Pons (tissue), 1 donor: ENCODE measurements around the gene WASF1.

ENCODE experiments used
- DNase-seq: peaks from one replicate; pipeline ENCODE4 v3.0.0-alpha.2; 2016; ENCODE audit warnings: low spot score

WASF1 gene

DNA sequence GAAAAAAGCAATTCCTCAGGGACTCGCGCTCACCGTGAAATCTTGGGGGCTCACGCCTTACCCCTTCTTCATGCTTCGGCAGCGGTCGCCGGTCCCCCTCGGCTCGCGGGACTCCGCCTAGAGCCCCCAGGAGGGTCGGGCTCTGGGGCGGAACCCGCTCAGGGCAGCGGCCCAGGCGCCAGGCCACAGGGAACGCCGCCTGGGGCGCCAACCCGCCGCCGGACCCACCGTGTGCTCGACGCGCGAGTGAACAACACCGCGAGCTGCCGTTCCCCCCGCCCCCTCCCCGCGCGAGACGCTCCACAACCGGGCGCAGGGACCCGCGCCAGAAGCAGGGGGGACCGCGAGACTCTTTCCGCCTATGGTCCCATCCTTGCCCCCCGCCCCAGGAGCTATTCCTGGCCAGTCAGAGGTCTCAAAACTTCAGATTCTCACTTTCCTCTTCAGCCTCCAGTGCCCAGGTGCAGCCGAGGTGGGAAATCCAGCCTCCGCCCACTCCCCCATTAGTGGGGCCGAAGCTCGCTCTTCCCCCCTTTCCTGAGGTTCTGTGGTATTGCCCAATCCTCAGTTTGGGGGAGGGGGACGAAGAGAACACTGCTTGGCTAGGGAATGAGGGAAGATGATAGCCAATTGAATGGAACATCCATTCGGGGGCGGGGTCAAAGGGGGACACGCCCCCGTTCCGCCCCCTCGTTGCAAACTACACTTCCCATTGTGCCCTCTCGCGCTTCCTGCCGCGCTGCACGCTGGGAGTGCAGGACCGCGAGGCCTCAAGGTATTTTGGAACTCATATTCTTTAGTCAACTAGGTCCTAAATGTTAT lies at the start of gene WASF1:
TSS of gene WASF1 (minus strand) at position 265 of the 822 bp plus-strand sequence. CDS start 52,069 bp downstream, outside the sequence.
- DNase-seq: peak; percentile 99

DNA sequence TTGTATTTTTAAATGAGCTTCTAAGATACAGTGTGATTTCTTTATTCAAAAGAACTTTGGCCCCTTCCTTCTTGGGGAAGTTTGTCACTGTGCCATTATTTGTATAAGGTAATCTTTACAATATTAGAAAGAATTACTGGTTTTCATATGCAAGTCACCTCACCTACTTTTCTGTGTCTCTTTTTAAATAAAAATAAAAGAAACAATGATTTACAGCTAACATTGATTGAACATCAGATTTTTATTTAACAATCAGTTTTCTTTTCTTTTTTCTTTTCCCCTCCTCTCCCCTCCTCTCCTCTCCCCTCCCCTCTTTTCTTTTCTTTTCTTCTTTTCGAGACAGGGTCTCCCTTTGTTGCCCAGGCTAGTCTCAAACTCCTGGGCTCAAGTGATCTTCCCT lies 46.8 kb upstream of the WASF1 start:
- no peak for DNase-seq

DNA sequence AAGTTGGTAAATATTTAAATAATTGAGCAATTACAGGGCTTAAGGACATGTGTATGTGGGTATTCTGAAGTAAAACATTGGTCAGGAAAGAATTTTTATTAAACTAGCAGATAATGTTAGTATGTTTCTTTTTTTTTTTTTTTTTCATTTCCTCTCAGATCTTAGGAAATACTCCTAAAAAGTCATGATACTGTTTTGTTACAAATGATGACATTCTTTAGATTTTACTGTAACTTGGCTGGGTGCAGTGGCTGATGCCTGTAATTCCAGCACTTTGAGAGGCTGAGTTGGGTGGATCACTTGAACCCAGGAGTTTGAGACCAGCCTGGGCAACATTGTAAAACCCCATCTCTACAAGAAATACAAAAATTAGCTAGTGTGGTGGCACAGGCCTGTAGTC lies 42.3 kb upstream of the WASF1 start:
- DNase-seq: no peak

DNA sequence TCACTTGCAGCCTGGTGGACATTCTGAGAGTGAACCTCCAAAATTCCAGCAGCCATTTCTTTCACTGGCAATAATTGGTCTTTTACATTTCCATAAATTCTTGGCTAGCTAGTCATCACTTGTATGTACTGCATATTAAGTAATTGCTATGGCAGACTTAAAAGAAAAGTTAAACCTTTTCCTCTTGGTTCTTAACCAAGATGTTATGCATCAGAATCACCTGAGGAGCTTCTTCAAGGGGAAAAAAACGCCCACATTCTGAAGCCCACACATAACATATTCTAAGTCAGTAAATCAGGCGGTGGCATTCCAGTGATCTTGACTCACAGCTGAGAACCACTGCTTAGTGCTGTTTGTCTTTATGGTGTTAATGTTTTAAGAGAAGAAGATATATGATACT lies 37.8 kb upstream of the WASF1 start:
- no peak for DNase-seq

DNA sequence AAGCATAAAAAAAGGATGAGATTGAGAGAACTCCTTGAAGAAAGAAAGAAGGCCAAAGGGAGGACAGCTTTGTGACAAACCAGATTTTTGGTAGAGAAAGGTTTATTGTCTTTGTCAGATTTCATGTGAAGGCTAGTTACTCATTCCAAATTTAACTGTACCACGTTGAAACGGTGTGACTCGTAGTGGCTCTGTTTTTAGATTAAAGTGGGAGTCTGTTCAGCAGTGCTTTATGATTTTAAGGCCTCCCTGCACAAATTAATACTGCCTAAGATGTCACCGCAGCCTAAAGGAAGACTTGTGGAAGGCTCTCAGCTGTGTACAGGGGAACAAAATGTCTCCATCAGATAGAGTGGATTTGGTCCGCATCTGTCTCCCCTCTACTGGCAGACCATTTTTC lies 36.7 kb upstream of the WASF1 start:
- no peak for DNase-seq

DNA sequence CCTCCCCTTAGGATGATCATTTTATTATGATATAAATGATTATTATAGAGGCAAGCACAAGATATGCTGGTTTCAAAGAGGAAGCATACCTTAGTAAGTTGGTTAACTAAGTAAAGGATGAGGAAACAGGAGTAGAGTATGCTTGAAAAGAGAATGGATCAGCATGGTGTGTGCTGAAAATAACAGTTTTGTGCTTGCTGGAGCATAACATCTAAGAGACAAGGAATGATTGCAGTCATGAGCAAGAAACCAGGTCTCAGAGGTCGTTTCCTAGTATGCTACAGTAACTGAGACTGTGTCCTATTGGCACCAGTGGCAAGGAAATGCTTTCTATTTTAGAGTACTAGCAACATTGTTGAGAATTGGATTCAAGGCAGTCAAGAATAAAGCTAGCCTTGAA lies 34.9 kb upstream of the WASF1 start:
- no peak for DNase-seq

DNA sequence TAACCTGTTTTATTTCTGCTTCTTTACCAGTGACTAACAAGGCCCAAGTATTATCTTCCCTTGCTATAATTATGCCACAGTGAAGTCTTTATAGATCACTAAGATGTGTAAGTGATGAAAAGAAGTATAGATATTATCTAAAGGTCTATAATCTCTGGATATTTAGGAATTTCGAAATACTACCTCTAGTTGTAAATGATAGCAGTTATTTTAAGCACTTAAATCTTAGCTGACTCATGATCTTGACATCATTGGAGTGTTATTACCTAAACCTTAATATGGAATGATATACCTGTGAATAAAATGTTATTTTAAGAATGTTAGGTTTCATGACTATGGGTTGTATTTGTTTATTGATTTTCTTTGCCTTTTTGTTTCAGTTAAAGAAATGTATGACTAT lies 32.3 kb upstream of the WASF1 start:
- DNase-seq: no peak

DNA sequence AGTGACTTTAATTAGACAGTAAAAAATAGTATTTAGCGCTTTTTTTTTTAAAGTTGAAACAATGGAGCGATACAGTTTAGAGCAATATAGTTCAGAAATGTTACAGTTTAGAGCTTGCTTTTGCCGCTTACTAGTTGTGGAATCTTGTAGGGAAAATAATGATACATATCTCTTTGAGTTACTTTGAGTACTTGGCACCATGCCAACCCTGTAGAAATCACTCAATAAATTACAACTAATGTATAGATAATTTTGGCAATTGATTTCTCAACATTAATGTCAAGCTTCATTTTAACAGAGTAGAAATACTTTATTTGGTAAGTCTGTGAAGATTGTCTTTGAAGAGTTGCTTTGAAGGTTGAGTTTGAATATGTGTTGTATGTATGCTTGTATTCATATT lies 28.2 kb upstream of the WASF1 start:
- DNase-seq: no peak

DNA sequence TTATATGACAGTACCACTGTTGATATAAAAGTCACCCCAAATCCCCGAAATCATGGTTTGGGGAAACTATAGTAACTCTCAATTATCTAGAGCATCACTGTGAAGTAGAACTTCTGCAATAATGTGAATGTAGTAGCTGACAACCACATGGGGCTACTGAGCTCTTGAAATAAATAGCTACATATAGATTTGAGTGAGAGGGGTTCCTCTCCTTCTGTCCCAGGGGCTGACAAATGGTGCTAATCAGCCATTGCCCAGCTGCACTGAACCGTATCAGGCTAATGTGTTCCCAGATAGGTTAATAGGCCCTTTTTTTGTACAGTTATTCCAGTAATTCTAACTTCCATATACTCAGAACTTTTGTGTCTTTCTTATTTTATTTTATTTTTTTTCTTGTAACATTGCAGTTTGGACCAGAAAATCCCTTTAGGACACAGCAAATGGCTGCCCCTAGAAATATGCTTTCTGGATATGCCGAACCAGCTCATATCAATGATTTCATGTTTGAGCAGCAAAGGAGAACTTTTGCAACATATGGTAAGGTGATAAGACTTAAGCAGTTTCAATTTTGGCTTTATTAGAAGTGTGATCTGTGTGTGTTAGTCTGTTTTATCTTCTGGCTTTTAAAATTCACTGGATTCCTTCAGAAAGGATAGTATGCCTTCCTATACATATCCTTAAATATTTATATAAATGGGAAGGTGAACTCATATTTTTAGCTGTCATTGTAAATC lies 21.8 kb upstream of the WASF1 start:
- no peak for DNase-seq

DNA sequence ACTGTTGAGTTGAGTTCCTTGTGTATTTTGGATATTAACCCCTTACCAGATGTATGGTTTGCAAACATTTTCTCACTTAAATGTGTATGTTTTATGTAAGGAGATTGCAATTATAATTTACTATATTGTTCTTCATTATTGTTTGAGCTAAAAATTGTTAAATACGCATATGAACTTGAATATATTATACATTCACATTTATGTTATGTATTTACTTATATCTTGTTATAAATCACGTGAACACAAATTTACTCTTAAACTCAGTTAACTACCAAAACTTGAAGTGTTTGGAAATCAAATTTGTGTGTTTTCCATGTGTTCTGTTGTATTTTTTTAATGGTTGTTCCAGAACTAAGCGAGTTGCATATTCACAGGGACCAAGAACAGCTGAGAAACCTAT lies 19.1 kb upstream of the WASF1 start:
- no peak for DNase-seq

DNA sequence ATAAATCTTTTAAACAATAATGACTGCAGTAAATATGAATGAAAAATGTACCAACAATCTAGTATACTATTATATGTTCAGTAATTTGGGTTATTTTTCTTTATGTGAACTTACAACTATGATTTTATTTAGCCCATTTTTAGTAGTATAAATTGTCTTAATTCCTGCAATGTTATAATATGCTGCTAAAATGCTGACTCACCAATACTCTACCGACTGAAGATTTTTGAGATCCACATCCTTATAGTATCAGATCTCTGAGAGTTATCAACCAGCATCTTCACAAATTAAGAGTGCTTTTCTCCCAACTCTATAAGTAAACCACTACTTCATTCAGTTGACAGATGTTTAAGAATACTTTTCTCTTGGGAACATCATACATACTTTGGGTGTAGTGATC lies 17.4 kb upstream of the WASF1 start:
- no peak for DNase-seq

DNA sequence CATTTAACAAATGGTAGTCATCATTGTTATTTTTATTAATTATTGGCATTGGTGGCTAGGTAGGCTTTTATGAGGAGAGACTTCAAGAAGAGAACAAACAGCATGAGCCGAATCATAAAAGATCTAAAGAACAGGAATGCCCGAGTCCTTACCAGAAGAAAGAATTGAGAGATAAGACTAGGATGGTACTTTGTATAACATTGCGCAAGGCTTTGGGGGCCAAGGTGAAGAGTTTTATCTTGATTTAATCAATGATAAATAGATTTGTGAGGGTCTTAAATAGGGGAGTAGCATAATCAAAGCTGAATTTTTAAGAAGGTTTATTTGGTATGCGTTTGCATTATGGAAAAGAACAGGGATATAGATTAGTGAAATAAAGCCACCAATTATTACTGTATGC lies 16.2 kb upstream of the WASF1 start:
- DNase-seq: no peak

DNA sequence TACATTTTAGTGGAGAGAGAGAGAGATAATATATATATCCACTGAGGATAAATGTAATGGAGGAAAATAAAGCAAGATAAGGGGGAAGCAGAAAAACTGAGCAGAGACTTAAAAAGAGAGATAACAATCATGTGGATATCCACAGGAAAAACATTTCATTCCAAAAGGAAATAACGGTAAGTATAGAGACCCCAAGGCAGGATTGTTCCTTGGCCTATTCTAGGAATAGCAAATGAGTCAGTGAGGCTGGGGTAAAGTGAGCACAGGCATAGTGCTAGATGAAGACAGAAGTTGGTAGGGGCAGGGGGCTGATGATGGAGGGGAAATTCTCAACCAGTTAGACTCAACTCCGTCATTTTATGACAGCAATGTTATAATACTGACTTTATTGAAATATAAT lies 12.0 kb upstream of the WASF1 start:
- no peak for DNase-seq

DNA sequence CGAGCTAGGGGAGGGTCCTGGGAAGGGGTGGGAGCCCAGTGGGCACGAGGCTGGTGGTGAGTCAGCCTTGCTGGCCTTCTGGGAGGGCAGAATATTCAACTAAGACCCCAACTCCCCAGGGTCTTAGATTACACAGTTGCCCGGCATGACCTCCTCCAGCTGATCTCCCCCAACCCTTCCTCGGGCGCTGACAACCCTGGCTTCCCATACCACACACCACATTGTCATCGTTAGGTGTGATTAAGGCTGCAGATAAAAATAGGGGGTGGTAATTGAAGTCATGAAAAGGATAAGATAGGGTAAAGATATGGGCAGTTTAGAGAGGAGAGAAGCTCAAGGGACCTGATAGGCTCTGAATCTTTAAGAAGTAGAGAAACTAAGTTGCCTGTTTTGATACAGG lies 11.3 kb upstream of the WASF1 start:
- no peak for DNase-seq

DNA sequence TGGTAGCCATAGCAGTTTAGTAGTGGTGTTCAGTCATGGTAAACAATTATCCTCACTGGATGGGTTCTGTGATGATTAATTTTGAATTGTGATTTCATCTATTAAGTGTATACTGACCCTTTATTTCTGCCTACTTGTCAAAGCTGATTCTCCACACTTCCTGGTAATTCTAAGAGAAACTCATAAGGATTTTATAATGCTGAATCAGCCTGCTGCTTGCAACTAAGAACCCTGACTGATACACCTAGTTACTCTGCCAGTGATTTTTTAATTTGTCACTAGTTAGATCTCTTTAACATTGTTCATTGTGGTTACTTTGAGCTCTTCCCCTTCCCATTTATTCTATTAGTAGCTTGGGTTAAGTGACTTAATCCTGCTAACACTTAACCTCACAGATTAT lies 9.3 kb upstream of the WASF1 start:
- DNase-seq: no peak

DNA sequence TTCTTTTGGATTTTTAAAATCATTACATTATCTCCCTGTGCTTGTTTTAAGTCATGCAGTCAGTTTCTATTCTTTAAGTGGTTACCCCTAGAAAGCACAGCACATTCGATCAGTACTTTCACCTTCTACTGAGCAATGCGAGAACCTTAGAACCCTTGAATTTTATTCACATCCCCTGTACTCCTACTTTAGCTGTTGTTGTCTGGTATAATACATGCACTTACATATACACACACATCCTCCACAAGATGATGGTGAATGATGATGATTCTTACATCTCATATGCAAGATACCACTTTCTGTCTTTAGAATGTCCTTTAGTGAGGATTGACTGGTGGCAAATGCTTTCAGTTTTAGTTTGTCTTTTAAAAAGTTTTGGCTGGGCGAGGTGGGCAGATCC lies 6.4 kb upstream of the WASF1 start:
- no peak for DNase-seq

DNA sequence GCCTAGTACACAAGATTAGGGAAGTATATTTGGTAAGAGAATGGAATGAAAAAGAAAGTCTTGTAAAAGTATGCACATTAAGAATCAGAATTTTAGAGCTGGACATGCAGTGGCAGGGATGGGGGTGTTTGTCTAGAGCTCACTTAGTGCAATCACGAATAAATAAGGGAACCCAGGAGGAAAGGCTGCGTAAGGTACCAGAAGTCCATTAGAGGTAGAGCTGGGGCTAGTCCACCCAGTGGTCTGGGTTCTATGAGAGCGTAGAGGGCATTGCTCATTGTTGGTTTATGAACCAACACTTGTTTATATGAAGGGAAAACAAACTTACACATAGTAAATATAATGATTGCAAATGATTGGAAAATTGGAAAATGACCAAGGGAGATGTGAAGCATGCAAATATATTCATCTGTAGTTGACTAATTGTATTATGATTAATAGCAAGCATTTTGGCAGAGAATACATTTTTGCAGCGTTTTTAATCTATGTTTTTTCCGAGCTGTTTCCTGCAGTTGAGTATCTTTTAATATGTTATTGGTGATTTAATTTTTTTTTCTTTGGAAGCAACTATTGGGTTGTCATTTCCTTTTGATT lies 3.9 kb upstream of the WASF1 start:
- DNase-seq: no peak

DNA sequence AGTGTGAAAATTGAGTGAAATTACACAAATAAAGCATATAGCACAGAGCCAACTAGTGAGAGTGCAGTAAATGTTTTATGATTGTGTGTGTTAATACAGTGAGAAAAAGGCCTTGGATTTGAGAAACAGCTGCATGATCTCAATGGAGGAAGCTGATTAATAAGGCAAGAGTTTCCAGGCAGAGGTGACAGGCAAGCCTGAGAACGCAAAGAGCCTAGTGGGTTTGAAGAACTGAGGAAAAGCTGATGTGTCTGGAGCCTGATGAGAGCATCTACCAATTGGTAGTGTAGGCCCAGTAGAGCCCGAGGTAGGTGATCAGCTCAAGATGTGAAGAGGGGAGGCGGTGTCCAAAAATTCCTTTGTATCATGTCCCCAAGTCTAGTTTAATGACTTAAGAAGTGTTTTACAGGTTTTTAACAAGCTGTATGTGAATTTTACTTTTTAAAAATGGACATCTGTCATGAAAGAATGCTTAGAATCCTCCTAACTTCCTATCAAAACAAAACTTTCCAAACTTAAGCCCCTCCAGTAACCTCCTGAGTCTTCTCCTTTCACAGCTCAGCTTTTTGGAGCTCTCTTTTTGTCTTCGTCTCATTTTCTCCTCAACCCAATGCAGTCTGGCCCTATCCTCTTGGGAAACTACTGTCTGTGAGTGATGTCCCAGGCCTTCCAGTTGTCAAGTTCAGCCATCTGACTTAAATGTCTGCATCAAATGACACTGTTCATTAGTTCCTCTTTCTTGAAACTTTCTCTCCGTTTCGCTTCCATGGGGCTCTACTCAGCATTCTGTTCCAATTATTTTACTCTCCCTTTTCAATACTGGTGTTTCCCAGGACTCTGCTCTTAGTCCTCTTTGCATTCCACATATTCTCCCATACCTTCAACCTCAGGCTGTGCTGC lies 1.9 kb upstream of the WASF1 start:
- DNase-seq: peak; percentile 54

DNA sequence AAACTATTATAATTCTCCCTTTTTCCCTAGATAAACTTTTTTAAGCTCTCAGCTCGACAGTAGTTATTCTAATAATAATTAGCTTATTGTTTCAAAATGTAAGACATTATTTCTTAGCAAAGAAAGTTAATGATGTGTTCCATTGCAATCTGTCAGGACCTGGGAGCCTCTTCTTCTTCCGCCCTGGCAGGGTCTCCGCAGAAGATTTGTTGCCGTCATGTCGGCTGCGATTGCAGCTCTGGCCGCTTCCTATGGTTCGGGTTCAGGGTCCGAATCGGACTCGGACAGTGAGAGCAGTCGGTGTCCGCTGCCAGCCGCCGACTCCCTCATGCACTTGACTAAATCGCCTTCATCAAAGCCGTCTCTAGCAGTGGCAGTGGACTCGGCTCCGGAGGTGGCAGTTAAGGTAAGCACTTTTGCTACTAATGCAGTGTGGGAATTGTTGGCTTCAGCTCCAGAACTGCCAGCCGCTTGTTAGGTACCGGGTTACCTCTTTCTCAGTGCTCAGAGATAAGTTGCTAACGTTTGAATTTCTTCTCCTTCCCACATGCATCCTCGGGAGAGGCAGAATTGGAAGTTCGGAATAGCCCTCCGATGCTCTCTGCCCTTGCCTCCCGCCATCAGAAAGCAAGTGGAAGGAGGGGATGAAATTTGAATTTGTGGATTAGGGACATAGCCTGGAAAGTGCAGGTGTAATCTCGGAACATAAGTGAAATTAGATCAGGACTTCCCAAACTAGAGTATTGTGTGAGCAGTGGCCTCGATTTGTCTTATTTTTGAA lies 948 bp upstream of the WASF1 start, which contains the start of gene CDC40:
TSS of gene CDC40 (plus strand) at position 200 of the 781 bp plus-strand sequence. CDS start at position 218, 18 bp downstream.
- no peak for DNase-seq

DNA sequence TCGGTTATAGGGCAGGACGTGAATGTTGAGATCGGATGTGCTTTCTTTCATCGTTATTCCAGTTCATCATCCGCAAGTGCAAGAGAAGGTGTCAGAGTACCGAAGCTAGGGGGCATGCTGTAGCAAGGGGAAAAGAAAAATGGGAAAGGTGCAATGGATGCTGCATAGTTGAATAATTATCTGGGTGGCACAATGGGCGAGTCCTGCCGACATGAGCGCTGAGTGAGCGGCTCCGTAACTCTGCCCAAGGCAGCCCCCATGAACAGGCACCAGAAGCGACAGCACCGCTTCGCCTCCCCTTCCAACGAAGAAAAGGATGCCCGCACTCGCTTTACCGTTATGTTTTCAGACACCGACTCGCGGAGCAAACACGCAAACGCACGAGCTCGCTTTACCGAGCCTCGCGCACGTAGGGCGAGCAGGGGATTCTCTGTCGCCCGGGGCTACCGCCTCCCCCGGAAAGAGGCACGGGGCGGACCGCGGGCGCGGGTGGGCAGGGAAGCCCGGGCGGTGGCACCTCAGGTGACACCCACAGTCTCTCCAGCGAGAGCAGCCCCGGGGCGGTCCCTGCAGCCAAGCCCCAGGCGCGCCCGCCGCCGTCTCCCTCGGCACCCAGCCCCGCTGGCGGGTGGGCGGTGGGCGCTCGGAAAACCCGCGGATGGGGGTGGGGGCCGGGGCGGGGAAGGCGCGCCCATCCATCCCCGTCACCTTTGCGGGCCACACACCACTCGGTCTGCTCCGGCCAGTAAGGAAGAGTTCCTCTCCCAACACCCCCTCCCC lies 654 bp downstream of the WASF1 start:
- peak; percentile 90 for DNase-seq
